GM20000 (cell line): Measurements from ENCODE around the gene MAP3K13.

ENCODE experiments used
- DNase-seq: peaks from one replicate; pipeline ENCODE4 v3.0.0; 2012; ENCODE audit warnings: low spot score
- TF ChIP-seq, protein P1 (sequence below): IDR thresholded peaks from 2 replicates; pipeline ENCODE4 v1.5.1; 2012; ENCODE audit warnings: mild to moderate bottlenecking, control low read depth; ENCODE audit errors: extremely low read depth, missing control alignments

The MAP3K13 gene

DNA sequence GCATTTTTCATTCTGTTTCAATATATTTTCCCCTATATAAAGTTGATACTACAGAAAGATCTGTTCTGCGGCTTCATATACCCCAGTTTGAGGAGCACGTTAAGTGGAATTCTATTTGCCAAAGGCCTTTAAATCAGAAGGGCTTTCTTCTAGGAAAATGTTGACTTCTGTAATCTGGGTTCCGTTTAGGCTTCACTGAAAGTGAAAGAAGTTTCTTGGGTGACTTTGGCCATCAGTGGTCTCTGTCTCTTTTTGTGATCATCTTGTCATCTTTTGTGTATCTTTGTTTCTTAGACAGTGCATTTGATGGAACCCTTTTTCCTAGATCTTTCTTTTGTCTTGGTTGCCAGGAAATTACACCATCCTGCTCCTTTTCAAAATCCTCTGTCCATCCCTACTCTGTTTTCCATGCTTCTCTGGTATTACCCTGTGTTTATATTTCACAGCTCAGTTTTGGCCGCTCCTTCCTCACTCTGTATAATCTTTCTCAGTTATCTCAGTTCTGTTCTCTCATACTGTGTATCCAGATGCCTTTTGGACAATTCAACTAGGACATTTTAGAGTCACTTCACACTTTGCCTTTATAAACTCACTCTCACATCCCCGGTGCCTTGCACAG, 40.7 kb upstream of the MAP3K13 start:
- TF ChIP-seq, protein P1, sequence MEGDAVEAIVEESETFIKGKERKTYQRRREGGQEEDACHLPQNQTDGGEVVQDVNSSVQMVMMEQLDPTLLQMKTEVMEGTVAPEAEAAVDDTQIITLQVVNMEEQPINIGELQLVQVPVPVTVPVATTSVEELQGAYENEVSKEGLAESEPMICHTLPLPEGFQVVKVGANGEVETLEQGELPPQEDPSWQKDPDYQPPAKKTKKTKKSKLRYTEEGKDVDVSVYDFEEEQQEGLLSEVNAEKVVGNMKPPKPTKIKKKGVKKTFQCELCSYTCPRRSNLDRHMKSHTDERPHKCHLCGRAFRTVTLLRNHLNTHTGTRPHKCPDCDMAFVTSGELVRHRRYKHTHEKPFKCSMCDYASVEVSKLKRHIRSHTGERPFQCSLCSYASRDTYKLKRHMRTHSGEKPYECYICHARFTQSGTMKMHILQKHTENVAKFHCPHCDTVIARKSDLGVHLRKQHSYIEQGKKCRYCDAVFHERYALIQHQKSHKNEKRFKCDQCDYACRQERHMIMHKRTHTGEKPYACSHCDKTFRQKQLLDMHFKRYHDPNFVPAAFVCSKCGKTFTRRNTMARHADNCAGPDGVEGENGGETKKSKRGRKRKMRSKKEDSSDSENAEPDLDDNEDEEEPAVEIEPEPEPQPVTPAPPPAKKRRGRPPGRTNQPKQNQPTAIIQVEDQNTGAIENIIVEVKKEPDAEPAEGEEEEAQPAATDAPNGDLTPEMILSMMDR: no peak

DNA sequence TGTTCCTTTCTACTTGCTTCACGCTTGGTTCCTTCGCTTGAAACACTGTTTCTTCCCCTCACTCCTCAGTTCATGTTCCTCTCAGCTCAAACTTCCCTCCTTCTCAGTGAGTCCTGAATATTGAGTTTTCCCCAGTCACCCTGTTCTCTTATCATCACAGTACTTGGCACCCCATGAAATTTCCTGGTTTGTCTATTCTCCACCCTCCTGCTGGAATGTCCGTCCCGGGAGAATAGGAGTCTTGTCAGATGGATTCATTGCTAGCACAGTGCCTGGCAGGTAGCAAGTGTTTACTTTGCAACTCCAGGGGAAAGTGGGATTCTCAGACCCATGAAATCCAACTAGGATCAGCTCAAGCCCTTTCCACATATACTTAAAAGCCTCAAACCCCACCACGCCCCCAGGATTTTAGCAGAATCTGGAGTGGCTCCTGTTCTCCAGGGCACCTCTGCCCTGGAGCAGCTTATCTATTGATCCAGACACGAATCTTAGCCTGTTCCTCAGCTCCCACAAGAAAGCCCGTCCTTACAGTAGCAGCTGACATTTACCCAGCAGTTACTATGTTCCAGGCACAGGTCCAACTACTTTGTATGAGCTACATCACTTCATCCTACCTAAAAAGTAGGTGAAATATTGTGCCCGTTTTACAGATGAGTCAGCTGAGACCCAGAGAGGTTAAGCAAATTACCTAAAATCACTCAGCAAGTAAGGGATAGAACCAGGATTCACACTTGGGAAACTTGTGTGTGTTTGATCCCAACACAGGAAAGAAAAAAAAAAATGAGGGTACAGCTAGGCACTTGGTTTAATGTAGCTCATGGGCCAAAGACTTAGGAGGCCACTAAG, 36.8 kb upstream of the MAP3K13 start:
- TF ChIP-seq, protein P1: no peak
- DNase-seq: no peak

More for the DNA sequence above, 40.7 kb upstream of the MAP3K13 start:
- DNase-seq: no peak

DNA sequence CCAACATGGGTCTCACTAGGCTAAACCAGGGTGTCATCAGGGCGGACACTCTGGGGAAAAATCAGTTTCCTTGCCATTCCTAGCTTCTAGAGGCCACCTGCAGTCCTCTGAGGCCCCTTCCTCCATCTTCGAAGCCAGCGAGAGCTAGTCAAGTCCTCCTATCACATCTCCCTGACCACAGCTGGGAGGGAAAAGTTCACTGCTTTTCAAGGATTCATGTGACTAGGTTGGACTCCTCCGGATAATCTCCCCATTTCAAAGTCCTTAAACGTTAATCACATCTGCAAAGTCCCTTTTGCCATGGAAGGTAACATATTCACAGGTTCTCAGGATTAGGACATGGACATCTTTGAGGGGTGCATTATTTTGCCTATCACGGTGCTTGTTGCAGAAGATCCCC, 35.9 kb upstream of the MAP3K13 start:
- TF ChIP-seq, protein P1: no peak

DNA sequence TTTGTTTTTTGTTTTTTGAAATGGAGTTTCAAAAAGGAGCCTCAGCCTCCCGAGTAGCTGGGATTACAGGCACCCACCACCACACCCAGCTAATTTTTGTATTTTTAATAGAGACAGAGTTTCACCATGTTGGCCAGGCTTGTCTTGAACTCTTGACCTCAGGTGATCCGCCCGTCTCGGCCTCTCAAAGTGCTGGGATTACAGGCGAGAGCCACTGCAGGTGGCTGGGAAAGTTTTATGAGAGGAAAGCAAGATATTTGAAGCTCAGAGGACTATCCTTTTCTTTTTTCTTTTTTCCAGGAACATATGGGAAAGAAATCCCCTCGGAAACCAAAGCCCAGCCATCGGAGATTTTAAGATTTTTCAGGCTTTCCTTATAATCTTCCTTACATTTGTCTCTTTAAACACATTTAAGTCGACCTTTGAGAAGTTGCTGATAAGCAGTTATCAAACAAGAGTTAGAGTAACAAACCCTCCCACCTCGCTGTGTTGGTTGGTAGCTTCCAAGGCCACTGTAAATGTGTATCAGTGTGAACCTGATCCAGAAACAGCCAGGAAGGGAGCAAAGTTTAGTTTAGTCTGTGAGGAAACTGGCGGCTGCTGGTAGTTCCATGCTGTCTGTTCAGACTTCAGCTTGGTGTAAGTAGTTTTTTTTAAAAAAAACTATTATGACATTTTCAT, 34.5 kb upstream of the MAP3K13 start:
- TF ChIP-seq, protein P1: no peak
- DNase-seq: no peak

More for the DNA sequence above, 35.9 kb upstream of the MAP3K13 start:
- DNase-seq: no peak

DNA sequence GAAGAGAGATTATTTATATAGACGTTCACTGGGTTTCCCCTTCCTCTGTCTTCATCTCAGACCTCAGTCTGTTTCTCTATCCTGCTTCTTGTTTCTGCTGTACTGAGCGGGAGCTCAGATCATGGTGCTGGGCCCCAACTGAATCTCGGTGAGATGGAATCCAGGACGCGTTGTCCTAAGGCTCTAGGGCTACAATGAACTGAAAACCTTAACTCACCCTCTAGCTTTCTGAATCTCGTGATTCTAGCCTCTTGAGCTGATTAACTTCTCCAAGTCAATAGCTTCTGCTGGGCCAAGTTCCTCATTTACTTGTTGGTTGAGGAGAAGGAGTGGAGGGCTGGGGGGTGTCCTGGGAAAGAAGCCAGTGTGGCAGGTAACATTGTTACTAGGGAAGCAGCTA, 32.7 kb upstream of the MAP3K13 start:
- TF ChIP-seq, protein P1: no peak

DNA sequence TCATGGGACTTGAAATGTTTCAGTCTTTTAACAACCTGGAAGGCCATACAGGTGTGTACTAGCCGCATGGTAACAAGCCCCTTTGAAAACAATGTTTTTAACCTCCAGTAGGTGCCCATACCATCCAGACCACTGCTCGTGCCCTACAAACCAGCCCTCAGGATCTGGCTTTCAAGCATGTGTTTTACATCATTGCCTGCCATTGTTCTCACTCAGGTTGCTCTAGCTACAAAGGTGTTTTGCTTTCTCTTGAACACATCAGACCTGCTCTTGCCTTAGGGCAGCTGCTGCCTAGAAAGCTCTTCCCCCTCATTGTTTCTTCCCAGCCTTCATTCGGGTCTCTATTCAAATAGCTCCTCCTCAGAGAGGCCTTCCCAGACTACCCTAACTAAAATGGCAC, 32.3 kb upstream of the MAP3K13 start:
- TF ChIP-seq, protein P1: no peak
- no peak for DNase-seq

More for the DNA sequence above, 32.7 kb upstream of the MAP3K13 start:
- DNase-seq: no peak
